ENCODE measurements around the gene FERMT2. TPM values are rescaled to one million over a fixed set of nuclear protein-coding genes. Genes with fewer than 3 reads are reported as not detected.
A peak's percentile ranks its signal among the peaks of the same experiment; 100 is the strongest.

Gene FERMT2
- total RNA-seq, 1 donor from 2014 or later, result 78.4 TPM

DNA sequence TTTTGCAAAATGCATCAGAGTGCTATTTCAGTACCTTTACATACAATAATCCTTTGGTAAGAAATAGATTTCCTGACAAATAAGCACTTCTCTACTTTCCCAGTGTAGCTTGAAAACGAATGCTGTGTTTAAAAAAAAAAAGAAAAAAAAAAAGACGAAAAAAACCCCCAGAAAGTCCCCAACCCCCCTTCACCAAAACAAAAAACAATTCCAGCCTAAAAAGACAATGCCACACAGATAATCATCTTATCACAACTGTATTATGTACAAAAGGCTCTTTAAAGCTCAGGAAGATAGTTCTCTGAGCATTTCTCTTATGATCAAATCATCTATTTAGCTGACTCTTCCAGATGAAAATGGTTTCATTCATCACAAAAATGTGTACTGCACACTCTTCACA is 1.6 kb downstream of the FERMT2 start:
- Mint-ChIP-seq H3K4me1 (peaks cover 48% of the 10 kb centered on the region), H3K9me3 (no peaks in the 10 kb centered on the region), H3K36me3 (peaks cover 9% of the 10 kb centered on the region), H3K27me3 (ENCODE audit: low read depth) (no peaks in the 10 kb centered on the region), H3K4me3 (peak overlapping the region; percentile 98), H3K27ac (peak overlapping the region; percentile 85)
- DNase-seq (ENCODE audit: low spot score in 2 of 2, unreplicated experiment in 2 of 2), result no peak
- TF ChIP-seq, protein P1, sequence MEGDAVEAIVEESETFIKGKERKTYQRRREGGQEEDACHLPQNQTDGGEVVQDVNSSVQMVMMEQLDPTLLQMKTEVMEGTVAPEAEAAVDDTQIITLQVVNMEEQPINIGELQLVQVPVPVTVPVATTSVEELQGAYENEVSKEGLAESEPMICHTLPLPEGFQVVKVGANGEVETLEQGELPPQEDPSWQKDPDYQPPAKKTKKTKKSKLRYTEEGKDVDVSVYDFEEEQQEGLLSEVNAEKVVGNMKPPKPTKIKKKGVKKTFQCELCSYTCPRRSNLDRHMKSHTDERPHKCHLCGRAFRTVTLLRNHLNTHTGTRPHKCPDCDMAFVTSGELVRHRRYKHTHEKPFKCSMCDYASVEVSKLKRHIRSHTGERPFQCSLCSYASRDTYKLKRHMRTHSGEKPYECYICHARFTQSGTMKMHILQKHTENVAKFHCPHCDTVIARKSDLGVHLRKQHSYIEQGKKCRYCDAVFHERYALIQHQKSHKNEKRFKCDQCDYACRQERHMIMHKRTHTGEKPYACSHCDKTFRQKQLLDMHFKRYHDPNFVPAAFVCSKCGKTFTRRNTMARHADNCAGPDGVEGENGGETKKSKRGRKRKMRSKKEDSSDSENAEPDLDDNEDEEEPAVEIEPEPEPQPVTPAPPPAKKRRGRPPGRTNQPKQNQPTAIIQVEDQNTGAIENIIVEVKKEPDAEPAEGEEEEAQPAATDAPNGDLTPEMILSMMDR (IDR thresholded peaks at IDR 0.05; ENCODE audit: unreplicated experiment), result no peak

DNA sequence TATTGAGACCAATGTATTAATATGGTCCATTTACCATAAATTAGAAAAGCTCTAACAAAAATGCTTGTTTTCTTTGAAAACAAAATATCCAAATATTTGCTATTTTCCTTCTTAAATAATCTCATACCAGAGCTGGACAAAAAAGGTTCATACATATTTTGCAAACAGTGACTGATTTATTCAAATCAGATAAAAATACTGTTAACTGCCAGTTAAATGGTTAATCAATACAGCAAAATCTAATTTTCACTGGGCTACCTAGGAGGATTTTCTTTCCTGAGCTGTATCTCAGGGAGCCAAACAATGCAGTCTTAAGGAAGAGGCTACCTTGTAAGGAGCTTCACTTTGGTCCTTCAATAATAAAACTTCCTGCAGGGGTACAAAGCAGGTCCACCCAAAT is 2.0 kb downstream of the FERMT2 start:
- peaks cover 44% of the 10 kb centered on the region for H3K4me1 Mint-ChIP-seq
- no peak for DNase-seq (ENCODE audit: low spot score in 2 of 2, unreplicated experiment in 2 of 2)
- peak overlapping the region; percentile 98 for H3K4me3 Mint-ChIP-seq
- TF ChIP-seq, protein P1 (IDR thresholded peaks at IDR 0.05; ENCODE audit: unreplicated experiment), result no peak
- no peaks in the 10 kb centered on the region for H3K9me3 Mint-ChIP-seq
- H3K27ac Mint-ChIP-seq, result no peak overlapping the region
- no peaks in the 10 kb centered on the region for H3K27me3 Mint-ChIP-seq (ENCODE audit: low read depth)
- peaks cover 9% of the 10 kb centered on the region for H3K36me3 Mint-ChIP-seq

DNA sequence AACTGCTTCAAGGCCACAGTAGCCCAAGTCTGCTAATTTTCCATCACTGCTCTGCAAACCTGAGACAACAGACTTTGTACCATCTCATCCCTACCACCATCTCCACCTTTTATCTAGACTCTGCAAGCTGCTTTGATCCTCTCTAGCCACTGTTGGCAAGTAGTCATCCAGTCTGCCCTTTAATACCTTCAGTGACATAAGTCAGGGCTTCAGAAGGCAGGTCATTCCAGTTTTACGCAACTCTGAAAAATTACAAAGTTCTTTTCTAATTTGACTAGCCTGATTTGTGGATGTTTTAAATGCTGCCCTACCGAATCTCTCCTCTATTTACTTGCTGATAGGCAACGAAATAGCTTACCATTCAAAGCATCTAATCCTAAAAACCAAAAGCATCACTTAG is 2.8 kb downstream of the FERMT2 start:
- Mint-ChIP-seq H3K4me1 (peaks cover 40% of the 10 kb centered on the region), H3K4me3 (peak overlapping the region; percentile 15), H3K27ac (peak overlapping the region; percentile 70), H3K9me3 (no peaks in the 10 kb centered on the region), H3K36me3 (peaks cover 13% of the 10 kb centered on the region), H3K27me3 (ENCODE audit: low read depth) (no peaks in the 10 kb centered on the region)
- TF ChIP-seq, protein P1 (IDR thresholded peaks at IDR 0.05; ENCODE audit: unreplicated experiment), result no peak
- no peak for DNase-seq (ENCODE audit: low spot score in 2 of 2, unreplicated experiment in 2 of 2)

DNA sequence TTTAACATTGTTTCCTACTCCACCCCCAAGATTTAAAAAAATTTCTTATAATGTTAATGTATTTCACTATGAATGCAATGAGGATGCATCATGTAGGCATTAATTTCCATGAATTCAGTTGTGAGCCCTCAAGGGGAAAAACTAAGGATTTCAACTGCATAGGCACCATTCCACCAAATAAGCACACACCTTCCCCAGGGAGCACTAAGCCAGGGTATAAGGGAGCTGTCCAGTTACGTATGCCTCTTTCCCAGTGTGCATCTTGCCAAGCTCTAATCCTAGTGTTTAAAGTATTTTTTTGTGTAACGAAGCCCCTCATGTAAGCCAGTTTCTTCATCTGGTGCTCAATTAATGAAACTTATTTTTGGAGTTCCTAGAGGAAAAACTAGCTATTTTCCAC is 6.6 kb downstream of the FERMT2 start:
- TF ChIP-seq, protein P1 (IDR thresholded peaks at IDR 0.05; ENCODE audit: unreplicated experiment), result no peak
- no peak overlapping the region for H3K4me3 Mint-ChIP-seq
- H3K9me3 Mint-ChIP-seq, result no peaks in the 10 kb centered on the region
- no peaks in the 10 kb centered on the region for H3K27me3 Mint-ChIP-seq (ENCODE audit: low read depth)
- H3K36me3 Mint-ChIP-seq, result peaks cover 13% of the 10 kb centered on the region
- no peak for DNase-seq (ENCODE audit: low spot score in 2 of 2, unreplicated experiment in 2 of 2)
- no peak overlapping the region for H3K27ac Mint-ChIP-seq
- peaks cover 29% of the 10 kb centered on the region for H3K4me1 Mint-ChIP-seq

DNA sequence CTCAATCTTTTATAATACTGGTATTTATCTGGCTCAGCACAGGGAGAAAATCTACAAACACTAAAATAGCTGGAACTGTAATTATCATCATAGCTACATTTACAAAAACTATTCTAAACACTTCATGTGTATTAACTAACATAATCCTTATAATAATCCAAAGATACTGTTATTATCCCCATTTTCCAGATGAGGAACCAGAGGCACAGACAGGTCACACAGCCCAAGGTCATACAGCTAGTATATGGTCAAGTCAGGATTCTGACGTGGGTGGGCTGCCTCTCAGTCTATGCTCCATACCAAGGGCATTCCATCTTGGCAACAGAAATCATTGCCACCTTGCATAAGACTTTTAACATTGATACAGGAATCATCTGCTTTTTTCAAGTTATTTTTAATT is 11.4 kb downstream of the FERMT2 start:
- Mint-ChIP-seq H3K4me3 (no peak overlapping the region), H3K36me3 (peaks cover 4% of the 10 kb centered on the region), H3K27me3 (ENCODE audit: low read depth) (no peaks in the 10 kb centered on the region), H3K4me1 (peaks cover 19% of the 10 kb centered on the region), H3K9me3 (no peaks in the 10 kb centered on the region), H3K27ac (no peak overlapping the region)
- DNase-seq (ENCODE audit: low spot score in 2 of 2, unreplicated experiment in 2 of 2), result no peak
- TF ChIP-seq, protein P1 (IDR thresholded peaks at IDR 0.05; ENCODE audit: unreplicated experiment), result no peak

DNA sequence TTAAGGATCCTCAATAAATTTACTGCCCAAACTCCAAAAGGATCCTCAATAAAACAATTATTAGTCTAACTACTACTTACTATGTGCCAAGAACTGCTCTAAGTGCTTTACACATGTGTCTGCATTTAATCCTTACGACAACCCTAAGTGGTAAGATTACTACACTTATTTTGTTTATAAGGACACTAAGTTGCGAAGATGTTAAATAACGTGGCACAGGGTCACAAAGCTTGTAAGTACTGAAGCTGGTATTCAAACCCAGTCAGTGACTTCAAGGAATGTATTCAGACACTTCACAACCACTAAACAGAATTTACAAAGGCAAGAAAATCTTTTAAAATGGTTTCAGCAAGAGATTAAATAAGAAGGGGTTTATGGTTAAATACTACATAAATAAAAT is 13.0 kb downstream of the FERMT2 start:
- no peak overlapping the region for H3K4me3 Mint-ChIP-seq
- H3K27ac Mint-ChIP-seq, result no peak overlapping the region
- TF ChIP-seq, protein P1 (IDR thresholded peaks at IDR 0.05; ENCODE audit: unreplicated experiment), result no peak
- H3K9me3 Mint-ChIP-seq, result no peaks in the 10 kb centered on the region
- no peaks in the 10 kb centered on the region for H3K27me3 Mint-ChIP-seq (ENCODE audit: low read depth)
- DNase-seq (ENCODE audit: low spot score in 2 of 2, unreplicated experiment in 2 of 2), result no peak
- peaks cover 23% of the 10 kb centered on the region for H3K4me1 Mint-ChIP-seq
- no peaks in the 10 kb centered on the region for H3K36me3 Mint-ChIP-seq

All from mesothelial cell of epicardium (in vitro differentiated cells).